ENCODE measurements around the gene SLC7A4.
"Not testable (repeated sequence)": the region's sequence is repeated elsewhere in the genome, so short reads cannot be mapped to it uniquely, and the experiment has no call there.

Gene SLC7A4

GRCh38 chr22:21076912-21077625 is 44.7 kb upstream of the SLC7A4 start:
- Histone ChIP-seq H3K4me3 (replicated peaks; ENCODE audit: low read depth, low read length) (no peak overlapping the region), H3K36me3 (ENCODE audit: control insufficient read depth, insufficient read depth, low read length) (no peaks in the 10 kb centered on the region), H3K27me3 (replicated peaks; ENCODE audit: control insufficient read depth, insufficient read depth, low read length) (no peaks in the 10 kb centered on the region; the same call in 1 of the 2 replicates)
- no peak for TF ChIP-seq CTCF (IDR thresholded peaks at IDR 0.05; ENCODE audit: insufficient read depth, low read length, poor library complexity, severe bottlenecking)
- DNase-seq (ENCODE audit: extremely low read depth, insufficient read length), result no peak

DNA sequence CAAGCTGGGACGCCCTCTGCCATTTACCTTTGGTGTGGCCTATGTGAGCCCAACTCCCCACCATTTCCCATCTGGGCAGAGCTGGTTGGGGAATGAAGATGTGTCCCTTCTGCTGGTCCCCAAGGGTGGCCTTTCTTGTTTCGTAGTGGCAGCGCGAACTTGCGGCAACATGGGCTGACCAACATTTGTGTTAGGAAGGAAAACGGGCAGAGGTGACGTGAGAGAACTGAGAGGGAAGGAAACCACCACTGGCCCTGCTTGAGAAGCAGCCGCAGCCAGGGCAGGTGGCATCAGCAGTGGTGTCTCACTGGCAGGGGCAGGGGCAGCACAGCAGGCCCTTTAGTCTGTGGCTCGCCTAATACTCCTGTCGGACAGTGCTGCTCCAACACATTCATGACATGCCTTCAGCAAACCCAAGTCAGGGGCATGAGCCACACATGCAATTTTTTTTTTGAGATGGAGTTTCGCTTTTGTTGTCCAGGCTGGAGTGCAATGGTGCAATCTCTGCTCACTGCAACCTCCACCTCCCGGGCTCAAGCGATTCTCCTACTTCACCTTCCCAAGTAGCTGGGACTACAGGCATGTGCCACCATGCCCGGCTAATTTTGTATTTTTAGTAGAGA is 43.3 kb upstream of the SLC7A4 start:
- DNase-seq (ENCODE audit: extremely low read depth, insufficient read length), result no peak
- Histone ChIP-seq H3K27me3 (replicated peaks; ENCODE audit: control insufficient read depth, insufficient read depth, low read length) (no peaks in the 10 kb centered on the region; the same call in 1 of the 2 replicates), H3K4me3 (replicated peaks; ENCODE audit: low read depth, low read length) (no peak overlapping the region), H3K36me3 (ENCODE audit: control insufficient read depth, insufficient read depth, low read length) (no peaks in the 10 kb centered on the region)
- no peak for TF ChIP-seq CTCF (IDR thresholded peaks at IDR 0.05; ENCODE audit: insufficient read depth, low read length, poor library complexity, severe bottlenecking)

DNA sequence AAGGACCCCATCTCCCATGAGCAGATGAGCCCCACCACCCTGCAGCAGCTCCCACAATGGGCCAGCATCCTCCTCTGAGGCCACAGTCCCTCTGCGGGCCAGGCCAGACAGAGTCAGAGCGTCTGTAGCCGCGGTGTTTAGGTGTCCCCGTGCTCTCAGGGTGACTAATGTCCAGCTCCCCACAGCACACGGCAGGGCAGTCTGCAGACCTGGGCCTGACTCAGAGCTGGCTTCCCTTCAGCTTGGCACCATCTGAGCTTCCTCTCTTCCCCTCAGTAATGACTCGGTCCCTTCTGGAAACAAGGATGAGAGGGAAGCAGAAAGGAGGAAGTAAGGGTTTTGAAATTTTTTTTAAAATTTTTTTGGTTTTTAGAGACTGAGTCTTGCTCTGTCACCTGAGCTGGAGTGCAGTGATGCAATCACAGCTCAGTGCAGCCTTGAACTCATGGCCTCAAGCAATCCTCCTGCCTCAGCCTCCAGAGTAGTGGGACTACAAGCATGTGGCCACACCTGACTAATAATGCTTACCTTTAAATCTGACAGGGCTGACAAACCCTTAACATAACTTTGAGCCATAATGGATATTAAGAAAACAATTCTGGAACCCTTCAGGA is 41.8 kb upstream of the SLC7A4 start:
- TF ChIP-seq CTCF (IDR thresholded peaks at IDR 0.05; ENCODE audit: insufficient read depth, low read length, poor library complexity, severe bottlenecking), result no peak

GRCh38 chr22:21073482-21073881 is 41.1 kb upstream of the SLC7A4 start:
- no peak for TF ChIP-seq CTCF (IDR thresholded peaks at IDR 0.05; ENCODE audit: insufficient read depth, low read length, poor library complexity, severe bottlenecking)
- DNase-seq (ENCODE audit: extremely low read depth, insufficient read length), result no peak
- H3K36me3 ChIP-seq (ENCODE audit: control insufficient read depth, insufficient read depth, low read length), result no peaks in the 10 kb centered on the region
- no peaks in the 10 kb centered on the region; the same call in none of the 2 replicates for H3K27me3 ChIP-seq (replicated peaks; ENCODE audit: control insufficient read depth, insufficient read depth, low read length)
- no peak overlapping the region for H3K4me3 ChIP-seq (replicated peaks; ENCODE audit: low read depth, low read length)

More for the DNA sequence above, 41.8 kb upstream of the SLC7A4 start:
- DNase-seq (ENCODE audit: extremely low read depth, insufficient read length), result no peak
- Histone ChIP-seq H3K27me3 (replicated peaks; ENCODE audit: control insufficient read depth, insufficient read depth, low read length) (no peaks in the 10 kb centered on the region; the same call in 1 of the 2 replicates), H3K4me3 (replicated peaks; ENCODE audit: low read depth, low read length) (no peak overlapping the region), H3K36me3 (ENCODE audit: control insufficient read depth, insufficient read depth, low read length) (no peaks in the 10 kb centered on the region)

DNA sequence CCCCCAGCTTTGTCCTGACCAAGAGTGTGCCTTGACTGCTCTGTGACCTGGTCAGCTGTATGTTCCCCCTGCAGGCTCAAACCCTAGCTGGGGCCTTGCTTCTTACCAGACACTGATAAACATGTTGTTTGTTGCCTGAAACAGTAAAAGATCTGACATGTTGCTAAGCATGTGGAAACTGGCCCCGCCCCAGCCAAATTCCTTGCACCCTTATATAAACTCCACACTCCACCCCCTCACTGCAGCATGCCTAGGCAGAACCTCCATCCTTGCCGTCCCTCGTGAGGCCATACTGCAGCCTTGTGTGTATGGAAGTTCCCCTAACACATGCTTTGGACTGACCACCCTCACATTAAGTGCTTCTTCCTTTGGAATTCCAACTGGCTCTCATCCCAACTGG is 40.7 kb upstream of the SLC7A4 start:
- TF ChIP-seq CTCF (IDR thresholded peaks at IDR 0.05; ENCODE audit: insufficient read depth, low read length, poor library complexity, severe bottlenecking), result no peak
- no peak for DNase-seq (ENCODE audit: extremely low read depth, insufficient read length)
- H3K4me3 ChIP-seq (replicated peaks; ENCODE audit: low read depth, low read length), result no peak overlapping the region
- no peaks in the 10 kb centered on the region; the same call in none of the 2 replicates for H3K27me3 ChIP-seq (replicated peaks; ENCODE audit: control insufficient read depth, insufficient read depth, low read length)
- no peaks in the 10 kb centered on the region for H3K36me3 ChIP-seq (ENCODE audit: control insufficient read depth, insufficient read depth, low read length)

DNA sequence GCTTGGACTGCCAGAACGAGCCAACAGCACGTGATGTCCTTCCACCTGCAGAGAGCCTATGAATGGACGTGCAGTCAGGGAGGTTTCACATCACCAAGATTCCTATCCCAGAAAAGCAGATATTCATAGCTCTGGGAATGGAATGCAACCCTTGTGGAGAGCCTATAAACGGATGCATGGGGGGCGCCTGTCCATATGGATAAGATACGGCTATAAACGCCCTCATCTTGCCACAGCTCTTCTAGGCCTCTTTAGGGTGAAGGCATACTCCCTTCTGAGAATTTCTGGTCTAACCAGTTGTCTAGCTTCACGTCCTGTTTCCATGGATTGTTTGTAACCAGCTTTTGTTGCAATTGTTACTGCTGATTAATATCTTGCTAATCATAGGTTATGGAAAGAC is 39.4 kb upstream of the SLC7A4 start:
- not testable (repeated sequence) for H3K36me3 ChIP-seq (ENCODE audit: control insufficient read depth, insufficient read depth, low read length); H3K4me3 ChIP-seq (replicated peaks; ENCODE audit: low read depth, low read length); H3K27me3 ChIP-seq (replicated peaks; ENCODE audit: control insufficient read depth, insufficient read depth, low read length); DNase-seq (ENCODE audit: extremely low read depth, insufficient read length)

Data from GM06990 (cell line).